ENCODE results near the gene TIAM2. TPM values are rescaled to one million over a fixed set of nuclear protein-coding genes. Genes with fewer than 3 reads are reported as not detected.

Gene TIAM2
- total RNA-seq, 6 donors from 2014 or later = 5.6 to 25.1 (median 7.7) TPM

- 79 to 97% methylated on average over 5 of the region's 5 CpGs for WGBS, 2 donors
- Histone ChIP-seq H3K4me3 (no peak overlapping the region), H3K27ac (no peak overlapping the region), H3K4me1 (no peaks in the 10 kb centered on the region), H3K9me3 (no peaks in the 10 kb centered on the region), H3K27me3 (no peaks in the 10 kb centered on the region), H3K36me3 (peaks cover 3 to 42% (median 20%) of the 10 kb centered on the region in 4 donors)
- TF ChIP-seq CTCF (IDR thresholded peaks at IDR 0.05) (no peak), EP300 (IDR thresholded peaks at IDR 0.05) (no peak), POLR2A (IDR thresholded peaks at IDR 0.05) (no peak), POLR2AphosphoS5 (IDR thresholded peaks at IDR 0.05) (no peak)
- DNase-seq = no peak
- no peak for ATAC-seq (ENCODE audit: low FRiP score in 2 of 2)
Observed at GRCh38 chr6:155292711-155293110, 297.6 kb downstream of the TIAM2 start.

GRCh38 chr6:155297669-155298068 lies 302.6 kb downstream of the TIAM2 start:
- Histone ChIP-seq H3K9me3 (no peaks in the 10 kb centered on the region), H3K27me3 (no peaks in the 10 kb centered on the region), H3K4me3 (no peak overlapping the region), H3K4me1 (no peaks in the 10 kb centered on the region), H3K36me3 (peaks cover 3 to 31% (median 15%) of the 10 kb centered on the region in 4 donors), H3K27ac (no peak overlapping the region)
- TF ChIP-seq EP300 (IDR thresholded peaks at IDR 0.05) (no peak), CTCF (IDR thresholded peaks at IDR 0.05) (no peak), POLR2AphosphoS5 (IDR thresholded peaks at IDR 0.05) (no peak), POLR2A (IDR thresholded peaks at IDR 0.05) (no peak)
- DNase-seq (no peak), ATAC-seq (ENCODE audit: low FRiP score in 2 of 2) (no peak)
- 86 to 89% methylated on average over 3 of the region's 3 CpGs for WGBS, 2 donors

GRCh38 chr6:155301867-155302266 lies 306.8 kb downstream of the TIAM2 start:
- WGBS, 2 donors = 91 to 97% methylated on average over 2 of the region's 2 CpGs

GRCh38 chr6:155303361-155303870 lies 308.3 kb downstream of the TIAM2 start:
- Histone ChIP-seq H3K4me3 (no peak overlapping the region), H3K36me3 (peaks cover 0 to 2% (median 1%) of the 10 kb centered on the region in 4 donors), H3K9me3 (no peaks in the 10 kb centered on the region), H3K4me1 (no peaks in the 10 kb centered on the region), H3K27me3 (no peaks in the 10 kb centered on the region), H3K27ac (no peak overlapping the region)
- 48 to 71% methylated on average over 4 of the region's 4 CpGs for WGBS, 2 donors
- DNase-seq (no peak), ATAC-seq (ENCODE audit: low FRiP score in 2 of 2) (no peak)
- TF ChIP-seq POLR2AphosphoS5 (IDR thresholded peaks at IDR 0.05) = no peak

More at GRCh38 chr6:155301867-155302266, 306.8 kb downstream of the TIAM2 start:
- peaks cover under 1 to 11% (median 7%) of the 10 kb centered on the region in 4 donors for H3K36me3 ChIP-seq
- no peaks in the 10 kb centered on the region for H3K9me3 ChIP-seq
- H3K4me3 ChIP-seq = no peak overlapping the region
- H3K27ac ChIP-seq = no peak overlapping the region
- H3K4me1 ChIP-seq = no peaks in the 10 kb centered on the region
- DNase-seq = no peak
- TF ChIP-seq POLR2AphosphoS5 (IDR thresholded peaks at IDR 0.05) (no peak), POLR2A (IDR thresholded peaks at IDR 0.05) (no peak), CTCF (IDR thresholded peaks at IDR 0.05) (no peak), EP300 (IDR thresholded peaks at IDR 0.05) (no peak)
- no peak for ATAC-seq (ENCODE audit: low FRiP score in 2 of 2)
- no peaks in the 10 kb centered on the region for H3K27me3 ChIP-seq

GRCh38 chr6:155306958-155307357 lies 311.8 kb downstream of the TIAM2 start:
- Histone ChIP-seq H3K27ac (no peak overlapping the region), H3K9me3 (no peaks in the 10 kb centered on the region), H3K27me3 (no peaks in the 10 kb centered on the region), H3K36me3 (peaks cover 0 to 9% (median under 1%) of the 10 kb centered on the region in 4 donors), H3K4me3 (no peak overlapping the region), H3K4me1 (peaks cover 0 to 4% (median 0%) of the 10 kb centered on the region in 4 donors)
- ATAC-seq (ENCODE audit: low FRiP score in 2 of 2) = no peak
- no peak for DNase-seq
- TF ChIP-seq EP300 (IDR thresholded peaks at IDR 0.05) (no peak), POLR2AphosphoS5 (IDR thresholded peaks at IDR 0.05) (no peak), CTCF (IDR thresholded peaks at IDR 0.05) (no peak), POLR2A (IDR thresholded peaks at IDR 0.05) (no peak)
- WGBS, 2 donors = 93 to 98% methylated on average over 2 of the region's 2 CpGs

Data from upper lobe of left lung (tissue), 6 donors.